ENCODE results near the gene LMNB1.

DNA sequence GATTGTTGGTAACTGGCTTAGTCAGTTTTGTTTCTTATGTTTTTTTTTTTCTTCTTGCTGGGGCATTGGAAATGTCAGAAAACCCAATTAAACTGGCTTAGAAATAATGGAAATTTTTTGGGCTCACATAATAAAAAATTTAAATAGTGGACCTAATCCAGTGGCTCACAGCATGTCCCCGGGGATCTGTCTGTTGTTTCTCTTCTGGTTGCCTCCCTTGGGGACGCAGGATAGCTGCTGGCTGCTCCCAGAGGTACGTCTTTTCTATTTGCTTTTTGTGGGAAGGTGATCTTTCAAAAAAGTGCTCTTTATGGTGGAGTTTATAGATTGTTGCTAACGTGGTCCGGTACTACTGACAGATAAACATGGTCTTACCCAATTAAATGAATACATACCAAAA lies 52.2 kb downstream of the LMNB1 start:
- TF ChIP-seq, protein P1, sequence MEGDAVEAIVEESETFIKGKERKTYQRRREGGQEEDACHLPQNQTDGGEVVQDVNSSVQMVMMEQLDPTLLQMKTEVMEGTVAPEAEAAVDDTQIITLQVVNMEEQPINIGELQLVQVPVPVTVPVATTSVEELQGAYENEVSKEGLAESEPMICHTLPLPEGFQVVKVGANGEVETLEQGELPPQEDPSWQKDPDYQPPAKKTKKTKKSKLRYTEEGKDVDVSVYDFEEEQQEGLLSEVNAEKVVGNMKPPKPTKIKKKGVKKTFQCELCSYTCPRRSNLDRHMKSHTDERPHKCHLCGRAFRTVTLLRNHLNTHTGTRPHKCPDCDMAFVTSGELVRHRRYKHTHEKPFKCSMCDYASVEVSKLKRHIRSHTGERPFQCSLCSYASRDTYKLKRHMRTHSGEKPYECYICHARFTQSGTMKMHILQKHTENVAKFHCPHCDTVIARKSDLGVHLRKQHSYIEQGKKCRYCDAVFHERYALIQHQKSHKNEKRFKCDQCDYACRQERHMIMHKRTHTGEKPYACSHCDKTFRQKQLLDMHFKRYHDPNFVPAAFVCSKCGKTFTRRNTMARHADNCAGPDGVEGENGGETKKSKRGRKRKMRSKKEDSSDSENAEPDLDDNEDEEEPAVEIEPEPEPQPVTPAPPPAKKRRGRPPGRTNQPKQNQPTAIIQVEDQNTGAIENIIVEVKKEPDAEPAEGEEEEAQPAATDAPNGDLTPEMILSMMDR (conservative IDR thresholded peaks at IDR 0.05; ENCODE audit: low read depth, low read length) = no peak
- no peak for TF ChIP-seq EZH2 (IDR thresholded peaks at IDR 0.05; ENCODE audit: low read length, unreplicated experiment)
